A673 (cell line): Measurements from ENCODE around the gene TLR1.

Source experiments
- CTCF ChIP-seq: fragments of 300-800, 200-600 bp; sonication (generic); conservative IDR thresholded peaks from 2 replicates; pipeline ENCODE4 v1.5.1; 2017; ENCODE audit warnings: low read depth, mild to moderate bottlenecking, antibody characterized with exemption, low read length, moderate library complexity, mixed read lengths
- EZH2 ChIP-seq: fragments of 200-600 bp; sonication (generic); IDR thresholded peaks from 2 replicates; pipeline ENCODE4 v1.6.1; 2017; ENCODE audit warnings: borderline replicate concordance, low read depth, mild to moderate bottlenecking, mixed read lengths, antibody characterized with exemption, low read length; ENCODE audit not compliant: poor library complexity, severe bottlenecking

- TF ChIP-seq CTCF (no peak), EZH2 (no peak)
These were observed 40.3 kb downstream of the TLR1 start for GRCh38 chr4:38764277-38764676.
